Neuronal stem cell (in vitro differentiated cells): ENCODE results near the gene BMAL1.

Experiments used
- DNase-seq: peaks from one replicate; pipeline ENCODE4 v3.0.0-alpha.2; 2013; ENCODE audit warnings: low spot score
- H2AFZ ChIP-seq: one replicate; pipeline ENCODE4 v1.6.1; 2013; ENCODE audit warnings: mild to moderate bottlenecking, low read length, inconsistent platforms
- H2AK5ac ChIP-seq: 2 replicates; pipeline ENCODE4 v1.6.1; 2013; ENCODE audit warnings: low read depth, mild to moderate bottlenecking, inconsistent platforms, low read length, moderate library complexity, mixed read lengths
- H2BK120ac ChIP-seq: 2 replicates; pipeline ENCODE4 v1.6.1; 2013; ENCODE audit warnings: low read depth, mild to moderate bottlenecking, inconsistent platforms, low read length, moderate library complexity, mixed read lengths
- H2BK12ac ChIP-seq: one replicate; pipeline ENCODE4 v1.6.1; 2013; ENCODE audit warnings: low read length, inconsistent platforms
- H2BK15ac ChIP-seq: 2 replicates; pipeline ENCODE4 v1.6.1; 2013; ENCODE audit warnings: mild to moderate bottlenecking, low read length, inconsistent platforms, mixed read lengths
- H2BK5ac ChIP-seq: one replicate; pipeline ENCODE4 v1.6.1; 2013; ENCODE audit warnings: inconsistent platforms, mild to moderate bottlenecking, low read length, moderate library complexity
- H3K14ac ChIP-seq: one replicate; pipeline ENCODE4 v1.6.1; 2013; ENCODE audit warnings: low read length, inconsistent platforms
- H3K18ac ChIP-seq: 2 replicates; pipeline ENCODE4 v1.6.1; 2013; ENCODE audit warnings: low read length, inconsistent platforms
- H3K23ac ChIP-seq: 2 replicates; pipeline ENCODE4 v1.6.1; 2013; ENCODE audit warnings: low read depth, mild to moderate bottlenecking, mixed read lengths, low read length, inconsistent platforms; ENCODE audit not compliant: poor library complexity
- H3K27ac ChIP-seq: replicated peaks from 3 replicates; pipeline ENCODE4 v1.5.1; 2013; ENCODE audit warnings: low read length, inconsistent platforms
- H3K27me3 ChIP-seq, 3 experiments: 2 replicates each; pipeline ENCODE4 v1.6.1; 2013; ENCODE audit warnings: low read length in 3 of 3, mild to moderate bottlenecking in 2 of 3, inconsistent platforms in 1 of 3, low read depth in 1 of 3, mixed read lengths in 1 of 3, moderate library complexity in 1 of 3; ENCODE audit not compliant: control insufficient read depth in 3 of 3, insufficient read depth in 3 of 3
- H3K36me3 ChIP-seq, 2 donors: replicated peaks in 1 of 2; 2 replicates each; pipeline ENCODE4 v1.6.1; 2013; ENCODE audit warnings: low read length in 2 of 2; ENCODE audit not compliant: control insufficient read depth in 2 of 2, insufficient read depth in 2 of 2
- H3K4ac ChIP-seq: 2 replicates; pipeline ENCODE4 v1.6.1; 2013; ENCODE audit warnings: inconsistent platforms, mild to moderate bottlenecking, low read length, moderate library complexity
- H3K4me1 ChIP-seq, 2 donors: 1 replicate in 1 of 2; 2 replicates in 1 of 2; pipeline ENCODE4 v1.6.1; 2013; ENCODE audit warnings: low read length in 2 of 2, low read depth in 1 of 2; ENCODE audit not compliant: control insufficient read depth in 2 of 2, insufficient read depth in 1 of 2
- H3K4me2 ChIP-seq: one replicate; pipeline ENCODE4 v1.6.1; 2013; ENCODE audit warnings: mild to moderate bottlenecking, low read length, inconsistent platforms; ENCODE audit not compliant: insufficient read depth, poor library complexity, severe bottlenecking
- H3K4me3 ChIP-seq, 2 donors: 2 replicates each; pipeline ENCODE4 v1.5.1; 2013; ENCODE audit warnings: low read length in 2 of 2, mild to moderate bottlenecking in 2 of 2, inconsistent platforms in 1 of 2, moderate library complexity in 1 of 2
- H3K79me1 ChIP-seq: one replicate; pipeline ENCODE4 v1.6.1; 2013; ENCODE audit warnings: low read depth, mild to moderate bottlenecking, inconsistent platforms, low read length, moderate library complexity
- H3K9ac ChIP-seq: one replicate; pipeline ENCODE4 v1.6.1; 2013; ENCODE audit warnings: mild to moderate bottlenecking, low read depth, low read length, inconsistent platforms; ENCODE audit not compliant: poor library complexity
- H3K9me3 ChIP-seq, 2 donors: replicated peaks in 1 of 2; 2 replicates each; pipeline versions ENCODE3 to v1.6.1; 2013; ENCODE audit warnings: low read length in 2 of 2, mild to moderate bottlenecking in 2 of 2, inconsistent platforms in 1 of 2, low read depth in 1 of 2, mixed read lengths in 1 of 2, moderate library complexity in 1 of 2; ENCODE audit not compliant: control insufficient read depth in 2 of 2, insufficient read depth in 1 of 2
- H4K8ac ChIP-seq: one replicate; pipeline ENCODE4 v1.6.1; 2013; ENCODE audit warnings: low read depth, mild to moderate bottlenecking, inconsistent platforms, low read length, moderate library complexity
- H4K91ac ChIP-seq: one replicate; pipeline ENCODE4 v1.6.1; 2013; ENCODE audit warnings: low read length, low read depth, mild to moderate bottlenecking, inconsistent platforms; ENCODE audit not compliant: poor library complexity
- WGBS, 2 donors: extraction: QIAGEN DNeasy Blood & Tissue Kit; methylation state at CpG; one replicate each; pipeline ENCODE4 v1.1.7; 2013; ENCODE audit warnings: missing lambda C conversion rate in 2 of 2, mixed read lengths in 1 of 2; ENCODE audit not compliant: insufficient read length in 2 of 2, insufficient replicate concordance in 1 of 2; ENCODE audit errors: extremely low coverage in 2 of 2; 5-methylcytosine and 5-hydroxymethylcytosine counted together

Gene BMAL1

GRCh38 chr11:13301522-13301921 lies 23.9 kb downstream of the BMAL1 start:
- no peak for DNase-seq
- H3K4ac ChIP-seq, result no peak overlapping the region
- H3K36me3 ChIP-seq, result no peaks in the 10 kb centered on the region

DNA sequence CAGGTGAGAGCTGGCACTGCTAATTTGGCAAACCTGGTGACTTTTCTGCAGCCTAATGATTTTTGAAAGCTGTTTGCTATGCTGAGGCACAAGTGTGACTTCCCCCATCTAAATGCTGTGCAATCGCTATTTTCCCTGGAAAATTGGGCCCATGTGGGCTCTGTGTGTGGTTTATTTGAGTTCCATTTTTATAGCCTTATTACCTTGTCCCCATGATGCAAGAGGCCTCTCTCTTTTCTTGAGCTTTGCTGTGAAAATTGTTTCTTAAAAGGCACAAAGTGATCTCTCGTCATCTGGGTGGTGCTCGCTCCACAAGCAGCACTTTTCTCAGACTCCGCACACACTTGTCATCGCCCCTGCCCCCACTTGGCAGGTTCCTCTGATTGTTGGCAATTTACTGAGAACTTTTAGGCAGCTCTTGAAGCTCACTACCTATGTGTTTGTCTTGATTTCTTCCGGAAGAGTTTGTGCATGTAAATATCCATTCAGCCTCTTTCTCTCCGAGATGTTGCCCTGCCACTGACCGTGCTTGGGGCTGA lies 24.9 kb downstream of the BMAL1 start:
- no peak for DNase-seq
- H2BK120ac ChIP-seq, result no peak overlapping the region

More at GRCh38 chr11:13301522-13301921, 23.9 kb downstream of the BMAL1 start:
- H3K9me3 ChIP-seq, result no peaks in the 10 kb centered on the region
- no peak overlapping the region for H3K27ac ChIP-seq
- peaks cover 0 to 9% of the 10 kb centered on the region in 2 donors for H3K4me1 ChIP-seq
- H2BK12ac ChIP-seq, result no peak overlapping the region
- no peak overlapping the region for H3K18ac ChIP-seq
- no peak overlapping the region for H2BK5ac ChIP-seq
- no peaks in the 10 kb centered on the region for H3K79me1 ChIP-seq
- no peak overlapping the region for H2BK120ac ChIP-seq
- H3K9ac ChIP-seq, result no peak overlapping the region
- no peak overlapping the region for H4K8ac ChIP-seq
- H3K4me2 ChIP-seq, result no peak overlapping the region
- H2BK15ac ChIP-seq, result no peak overlapping the region
- H3K14ac ChIP-seq, result no peak overlapping the region
- no peak overlapping the region for H3K23ac ChIP-seq
- H2AFZ ChIP-seq, result no peak overlapping the region
- no peak overlapping the region for H3K4me3 ChIP-seq
- no peaks in the 10 kb centered on the region for H3K27me3 ChIP-seq
- no peak overlapping the region for H2AK5ac ChIP-seq
- H4K91ac ChIP-seq, result no peak overlapping the region

GRCh38 chr11:13303668-13304649 lies 26.4 kb downstream of the BMAL1 start:
- no peak overlapping the region for H3K4me2 ChIP-seq
- DNase-seq, result no peak
- no CpG with 5 or more reads among the region's 10 CpGs for WGBS, 2 donors

More for the DNA sequence above, 24.9 kb downstream of the BMAL1 start:
- no peak overlapping the region for H2BK5ac ChIP-seq
- no peak overlapping the region for H2BK12ac ChIP-seq
- no peak overlapping the region for H2AFZ ChIP-seq
- H3K9me3 ChIP-seq, result no peaks in the 10 kb centered on the region
- H3K27me3 ChIP-seq, result no peaks in the 10 kb centered on the region
- H3K4ac ChIP-seq, result no peak overlapping the region
- H2BK15ac ChIP-seq, result no peak overlapping the region
- peaks cover 0 to 9% of the 10 kb centered on the region in 2 donors for H3K4me1 ChIP-seq
- no peak overlapping the region for H2AK5ac ChIP-seq
- H3K9ac ChIP-seq, result no peak overlapping the region
- no peak overlapping the region for H4K91ac ChIP-seq
- H3K27ac ChIP-seq, result no peak overlapping the region
- H3K18ac ChIP-seq, result no peak overlapping the region
- WGBS, 2 donors, result no CpG with 5 or more reads among the region's 8 CpGs
- no peak overlapping the region for H3K4me2 ChIP-seq
- H4K8ac ChIP-seq, result no peak overlapping the region
- no peaks in the 10 kb centered on the region for H3K36me3 ChIP-seq
- H3K14ac ChIP-seq, result no peak overlapping the region
- H3K79me1 ChIP-seq, result no peaks in the 10 kb centered on the region
- H3K23ac ChIP-seq, result no peak overlapping the region
- H3K4me3 ChIP-seq, result no peak overlapping the region

DNA sequence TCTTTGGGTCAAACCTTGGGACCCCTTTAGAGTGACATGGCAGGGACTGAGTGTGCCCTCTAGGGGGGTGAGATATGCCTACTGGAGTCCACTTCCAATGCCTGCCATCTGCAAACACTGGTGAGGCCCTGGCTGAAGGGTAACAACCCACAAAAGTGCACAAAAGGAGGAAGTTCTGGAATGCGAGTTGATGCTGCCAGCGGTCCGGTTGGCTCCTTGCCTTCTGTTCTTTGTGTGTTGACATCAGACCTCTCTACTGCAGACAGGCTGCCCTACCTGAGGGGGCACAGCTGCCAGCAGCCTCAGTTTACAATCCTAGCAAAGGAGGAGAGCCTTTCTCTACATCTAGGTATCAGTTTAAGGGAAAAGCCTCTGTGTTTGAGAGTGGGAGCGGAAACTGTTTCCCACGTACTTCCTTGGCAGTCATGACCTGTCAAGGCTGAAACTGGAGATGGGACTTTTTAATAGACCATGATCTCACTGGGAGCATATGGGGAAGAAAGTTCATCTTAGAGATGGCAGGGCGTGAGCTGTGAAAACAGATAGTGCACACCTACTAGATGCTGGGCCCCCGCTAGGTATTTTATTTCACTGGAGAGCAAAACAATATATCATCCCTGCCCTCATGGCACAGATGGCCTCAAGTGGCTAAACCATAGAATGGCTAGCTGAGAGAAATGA lies 27.2 kb downstream of the BMAL1 start:
- no peak overlapping the region for H3K4me3 ChIP-seq
- no peak overlapping the region for H2AK5ac ChIP-seq
- no peak overlapping the region for H4K91ac ChIP-seq
- H3K18ac ChIP-seq, result no peak overlapping the region
- WGBS, 2 donors, result no CpG with 5 or more reads among the region's 7 CpGs
- H2BK12ac ChIP-seq, result no peak overlapping the region
- no peak overlapping the region for H2BK5ac ChIP-seq
- H3K27me3 ChIP-seq, result no peaks in the 10 kb centered on the region
- H3K9me3 ChIP-seq, result no peaks in the 10 kb centered on the region
- H3K79me1 ChIP-seq, result no peaks in the 10 kb centered on the region
- H2AFZ ChIP-seq, result no peak overlapping the region
- no peak overlapping the region for H3K14ac ChIP-seq
- no peak overlapping the region for H3K4me2 ChIP-seq
- no peak overlapping the region for H3K27ac ChIP-seq
- no peak overlapping the region for H3K4ac ChIP-seq
- no peak overlapping the region for H3K9ac ChIP-seq
- H3K23ac ChIP-seq, result no peak overlapping the region
- no peaks in the 10 kb centered on the region for H3K36me3 ChIP-seq
- no peak overlapping the region for H2BK120ac ChIP-seq
- H3K4me1 ChIP-seq, result peaks cover 0 to 7% of the 10 kb centered on the region in 2 donors
- DNase-seq, result no peak
- no peak overlapping the region for H4K8ac ChIP-seq
- no peak overlapping the region for H2BK15ac ChIP-seq

More at GRCh38 chr11:13303668-13304649, 26.4 kb downstream of the BMAL1 start:
- no peaks in the 10 kb centered on the region for H3K36me3 ChIP-seq
- no peak overlapping the region for H3K4me3 ChIP-seq
- no peak overlapping the region for H3K27ac ChIP-seq
- no peak overlapping the region for H3K14ac ChIP-seq
- H3K23ac ChIP-seq, result no peak overlapping the region
- peak overlapping the region; percentile 32 for H2AFZ ChIP-seq
- H3K9me3 ChIP-seq, result no peaks in the 10 kb centered on the region
- no peak overlapping the region for H2BK120ac ChIP-seq
- H4K91ac ChIP-seq, result no peak overlapping the region
- no peak overlapping the region for H3K9ac ChIP-seq
- no peak overlapping the region for H4K8ac ChIP-seq
- H3K18ac ChIP-seq, result no peak overlapping the region
- H2BK15ac ChIP-seq, result no peak overlapping the region
- H2BK5ac ChIP-seq, result no peak overlapping the region
- H3K79me1 ChIP-seq, result no peaks in the 10 kb centered on the region
- no peaks in the 10 kb centered on the region for H3K27me3 ChIP-seq
- H2AK5ac ChIP-seq, result no peak overlapping the region
- H3K4ac ChIP-seq, result no peak overlapping the region
- no peak overlapping the region for H2BK12ac ChIP-seq
- H3K4me1 ChIP-seq, result peaks cover 0 to 7% of the 10 kb centered on the region in 2 donors
